ENCODE data around the gene KLRC4. TPM values are rescaled to one million over a fixed set of nuclear protein-coding genes. Genes with fewer than 3 reads are reported as not detected.
A peak's percentile ranks its signal among the peaks of the same experiment; 100 is the strongest.

KLRC4 gene
- total RNA-seq, 1 experiment from 2014 or later = 2.1 TPM

GRCh38 chr12:10405294-10405693, 4.3 kb downstream of the KLRC4 start:
- CTCF ChIA-PET = no interaction called here
- no peaks in the 10 kb centered on the region for H3K27me3 ChIP-seq (ENCODE audit: insufficient read depth, low read length)
- H3K9me3 ChIP-seq (ENCODE audit: control insufficient read depth in 1 of 2, insufficient read depth in 1 of 2, low read depth in 1 of 2, low read length in 2 of 2) = no peaks in the 10 kb centered on the region
- no peaks in the 10 kb centered on the region for H3K9me2 ChIP-seq (ENCODE audit: insufficient read depth)
- H3K4me1 ChIP-seq (ENCODE audit: control insufficient read depth in 1 of 2, insufficient read depth in 2 of 2, low read length in 2 of 2) = peaks cover 7 to 11% of the 10 kb centered on the region in 2 experiments; a peak in 3 of 4 replicates
- H3K4me3 ChIP-seq (replicated peaks in 1 of 2; ENCODE audit: low read depth in 1 of 2, low read length in 2 of 2) = no peak overlapping the region
- no peak overlapping the region for H3K4me2 ChIP-seq (ENCODE audit: low read length)
- H4K20me1 ChIP-seq (ENCODE audit: insufficient read depth) = no peaks in the 10 kb centered on the region
- RAD21 ChIA-PET (ENCODE audit: low non-redundant PET in 1 of 2, low total read pairs in 2 of 2, uncharacterized antibody in 2 of 2, unreplicated experiment in 2 of 2) = no interaction called here
- no TSS peak for BruUV-seq (replicated peaks)
- ATAC-seq (no peak), DNase-seq (ENCODE audit: low read depth, low spot score) (no peak)
- H3K36me3 ChIP-seq (ENCODE audit: control insufficient read depth in 1 of 2, insufficient read depth in 2 of 2, low read length in 2 of 2) = no peaks in the 10 kb centered on the region
- H3K79me2 ChIP-seq (ENCODE audit: insufficient read depth, low read length) = no peaks in the 10 kb centered on the region
- H2AFZ ChIP-seq (ENCODE audit: low read depth, low read length, poor library complexity, severe bottlenecking) = no peak overlapping the region
- POLR2A ChIA-PET = no interaction called here
- H3K27ac ChIP-seq (ENCODE audit: low read depth, low read length) = no peak overlapping the region
- TF ChIP-seq, protein P1, sequence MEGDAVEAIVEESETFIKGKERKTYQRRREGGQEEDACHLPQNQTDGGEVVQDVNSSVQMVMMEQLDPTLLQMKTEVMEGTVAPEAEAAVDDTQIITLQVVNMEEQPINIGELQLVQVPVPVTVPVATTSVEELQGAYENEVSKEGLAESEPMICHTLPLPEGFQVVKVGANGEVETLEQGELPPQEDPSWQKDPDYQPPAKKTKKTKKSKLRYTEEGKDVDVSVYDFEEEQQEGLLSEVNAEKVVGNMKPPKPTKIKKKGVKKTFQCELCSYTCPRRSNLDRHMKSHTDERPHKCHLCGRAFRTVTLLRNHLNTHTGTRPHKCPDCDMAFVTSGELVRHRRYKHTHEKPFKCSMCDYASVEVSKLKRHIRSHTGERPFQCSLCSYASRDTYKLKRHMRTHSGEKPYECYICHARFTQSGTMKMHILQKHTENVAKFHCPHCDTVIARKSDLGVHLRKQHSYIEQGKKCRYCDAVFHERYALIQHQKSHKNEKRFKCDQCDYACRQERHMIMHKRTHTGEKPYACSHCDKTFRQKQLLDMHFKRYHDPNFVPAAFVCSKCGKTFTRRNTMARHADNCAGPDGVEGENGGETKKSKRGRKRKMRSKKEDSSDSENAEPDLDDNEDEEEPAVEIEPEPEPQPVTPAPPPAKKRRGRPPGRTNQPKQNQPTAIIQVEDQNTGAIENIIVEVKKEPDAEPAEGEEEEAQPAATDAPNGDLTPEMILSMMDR (IDR thresholded peaks at IDR 0.05 in 2 of 3, conservative IDR thresholded peaks at IDR 0.05 in 1 of 3; ENCODE audit: borderline replicate concordance in 1 of 3, insufficient read depth in 1 of 3, low read depth in 2 of 3, low read length in 2 of 3) = no peak
- TF ChIP-seq EZH2 (IDR thresholded peaks at IDR 0.05) = no peak
- no peak for TF ChIP-seq TCF7L2 (IDR thresholded peaks at IDR 0.05; ENCODE audit: borderline replicate concordance, extremely low read depth, insufficient read depth, insufficient read length)
- TF ChIP-seq EZH2phosphoT487 (IDR thresholded peaks at IDR 0.05; ENCODE audit: borderline replicate concordance) = no peak
- TF ChIP-seq POLR2A (IDR thresholded peaks at IDR 0.05; ENCODE audit: borderline replicate concordance, extremely low read depth, insufficient read depth, insufficient read length) = no peak
- H3K9ac ChIP-seq (ENCODE audit: low read length) = no peak overlapping the region
- intact Hi-C loops (cut with micrococcal nuclease) = loop anchor here (10.0 kb wide), 1 partner anchor 50 kb away; the partner anchor contains the start of gene KLRC1

- Histone ChIP-seq H3K79me2 (ENCODE audit: insufficient read depth, low read length) (no peaks in the 10 kb centered on the region), H3K27me3 (ENCODE audit: insufficient read depth, low read length) (no peaks in the 10 kb centered on the region), H3K9me2 (ENCODE audit: insufficient read depth) (no peaks in the 10 kb centered on the region), H3K36me3 (ENCODE audit: control insufficient read depth in 1 of 2, insufficient read depth in 2 of 2, low read length in 2 of 2) (no peaks in the 10 kb centered on the region), H3K9me3 (ENCODE audit: control insufficient read depth in 1 of 2, insufficient read depth in 1 of 2, low read depth in 1 of 2, low read length in 2 of 2) (no peaks in the 10 kb centered on the region), H3K4me1 (ENCODE audit: control insufficient read depth in 1 of 2, insufficient read depth in 2 of 2, low read length in 2 of 2) (peaks cover 6 to 7% of the 10 kb centered on the region in 2 experiments; a peak in 3 of 4 replicates), H3K4me2 (ENCODE audit: low read length) (no peak overlapping the region), H3K4me3 (replicated peaks in 1 of 2; ENCODE audit: low read depth in 1 of 2, low read length in 2 of 2) (no peak overlapping the region), H3K27ac (ENCODE audit: low read depth, low read length) (no peak overlapping the region), H3K9ac (ENCODE audit: low read length) (no peak overlapping the region), H2AFZ (ENCODE audit: low read depth, low read length, poor library complexity, severe bottlenecking) (no peak overlapping the region), H4K20me1 (ENCODE audit: insufficient read depth) (no peaks in the 10 kb centered on the region)
- ATAC-seq = no peak
- ChIA-PET CTCF (no interaction called here), RAD21 (ENCODE audit: low non-redundant PET in 1 of 2, low total read pairs in 2 of 2, uncharacterized antibody in 2 of 2, unreplicated experiment in 2 of 2) (no interaction called here), POLR2A (no interaction called here)
- intact Hi-C loops (cut with micrococcal nuclease) = loop anchor here (10.0 kb wide), 1 partner anchor 50 kb away; the partner anchor contains the start of gene KLRC1
- no TSS peak for BruUV-seq (replicated peaks)
- TF ChIP-seq SRF (IDR thresholded peaks at IDR 0.05; ENCODE audit: low read depth) (no peak), CBX3 (IDR thresholded peaks at IDR 0.05; ENCODE audit: low read depth) (0 out of 2 replicates have a peak, but pooled peaks have one; percentile 29), SP1 (IDR thresholded peaks at IDR 0.05; ENCODE audit: low read depth) (no peak)
- DNase-seq (ENCODE audit: low read depth, low spot score) = no peak
Observed at GRCh38 chr12:10404798-10405197, 4.8 kb downstream of the KLRC4 start.

Data from HCT116 (cell line).